TTC549 (cell line): ENCODE measurements around the gene PRDM8.

Experiments used
- FAIRE-seq: peaks from 2 replicates; lab custom pipeline; 2012; peaks lifted over from hg19 to GRCh38; lab: Jason Lieb, UNC

The PRDM8 gene

GRCh38 chr4:80202190-80202711 is 4.9 kb downstream of the PRDM8 start:
- FAIRE-seq, result no peak

- FAIRE-seq, result no peak
These were observed 5.6 kb downstream of the PRDM8 start for GRCh38 chr4:80202741-80203553.

GRCh38 chr4:80204433-80205011 is 7.2 kb downstream of the PRDM8 start:
- FAIRE-seq, result no peak

GRCh38 chr4:80206111-80206510 is 8.8 kb downstream of the PRDM8 start:
- FAIRE-seq, result no peak

GRCh38 chr4:80206521-80207171 is 9.3 kb downstream of the PRDM8 start:
- no peak for FAIRE-seq

GRCh38 chr4:80207172-80207583 is 9.9 kb downstream of the PRDM8 start:
- FAIRE-seq, result no peak

- no peak for FAIRE-seq
These were observed 10.4 kb downstream of the PRDM8 start for GRCh38 chr4:80207664-80208063.

- FAIRE-seq, result no peak
These were observed 11.5 kb downstream of the PRDM8 start for GRCh38 chr4:80208610-80209339.

- FAIRE-seq, result no peak
These were observed 12.0 kb downstream of the PRDM8 start for GRCh38 chr4:80209340-80209701.

- FAIRE-seq, result no peak
These were observed 13.2 kb downstream of the PRDM8 start for GRCh38 chr4:80210549-80210948.

GRCh38 chr4:80213117-80213815 is 16.0 kb downstream of the PRDM8 start:
- FAIRE-seq, result no peak

GRCh38 chr4:80215449-80216052 is 18.2 kb downstream of the PRDM8 start:
- peak; percentile 91 for FAIRE-seq

- FAIRE-seq, result no peak
These were observed 18.9 kb downstream of the PRDM8 start for GRCh38 chr4:80216100-80216761.

- FAIRE-seq, result no peak
These were observed 22.2 kb downstream of the PRDM8 start for GRCh38 chr4:80219301-80220025.

- no peak for FAIRE-seq
These were observed 23.4 kb downstream of the PRDM8 start for GRCh38 chr4:80220711-80221110.

- no peak for FAIRE-seq
These were observed 23.9 kb downstream of the PRDM8 start for GRCh38 chr4:80221161-80221560.

GRCh38 chr4:80225595-80225994 is 28.3 kb downstream of the PRDM8 start:
- FAIRE-seq, result no peak

GRCh38 chr4:80226094-80226493 is 28.8 kb downstream of the PRDM8 start:
- no peak for FAIRE-seq

- no peak for FAIRE-seq
These were observed 31.2 kb downstream of the PRDM8 start for GRCh38 chr4:80228460-80228859.

GRCh38 chr4:80229128-80229527 is 31.8 kb downstream of the PRDM8 start:
- no peak for FAIRE-seq
